HT-29 (cell line): ENCODE results near the gene PLA2G6. TPM values are rescaled to one million over a fixed set of nuclear protein-coding genes. Genes with fewer than 3 reads are reported as not detected.
"Not testable (repeated sequence)": the region's sequence is repeated elsewhere in the genome, so short reads cannot be mapped to it uniquely, and the experiment has no call there.

Experiments
- DNase-seq: peaks from one replicate; pipeline ENCODE4 v3.0.0-alpha.2; 2015; ENCODE audit warnings: low spot score
- total RNA-seq: library from RNA; depleted of rRNA; stranded (reverse); fragments of >200 nt; shearing (Covaris generic); gene quantifications from 2 replicates; pipeline ENCODE4 v1.2.3, GENCODE V29; 2014

PLA2G6 gene
- total RNA-seq, 1 experiment from 2014 or later: 16.1 TPM

DNA sequence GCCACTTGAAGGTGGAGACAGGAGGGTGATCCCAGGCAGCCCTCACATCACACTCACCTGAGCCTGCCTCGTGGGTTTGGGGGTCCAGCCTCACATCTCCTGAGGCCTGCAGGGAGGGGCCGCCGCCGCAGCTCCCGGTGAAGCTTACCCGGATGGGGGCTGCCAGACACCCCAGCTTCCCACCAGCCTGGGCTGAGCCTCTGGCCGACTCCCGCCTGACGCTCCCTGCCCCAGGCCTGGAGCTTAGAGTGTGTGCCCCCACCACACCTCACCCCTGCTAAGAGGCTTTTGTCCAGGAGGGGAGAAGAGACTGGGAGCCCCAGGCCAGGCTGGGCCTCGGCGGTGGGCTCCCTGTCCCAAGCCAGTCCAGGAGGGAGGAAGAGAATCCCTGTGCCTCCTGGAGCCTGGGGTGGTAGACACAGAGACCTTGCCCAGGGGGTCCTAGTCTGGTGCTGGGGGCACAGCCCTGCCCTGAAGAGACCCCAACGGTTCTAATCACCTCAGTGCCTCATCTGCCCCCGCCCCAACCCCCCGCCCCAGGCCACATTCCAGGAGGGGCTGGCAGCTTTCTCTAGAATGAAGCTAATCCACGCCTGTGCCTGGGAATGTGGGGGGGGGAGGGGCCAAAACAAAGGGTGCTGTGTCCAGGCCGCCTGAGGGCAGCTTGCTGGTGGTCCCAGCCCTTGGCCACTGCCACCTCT is 97.5 kb downstream of the PLA2G6 start, which contains the start of gene SLC16A8:
Gene SLC16A8, minus strand, starts transcription at position 254 of the 701 bp plus-strand sequence. CDS start 1,311 bp downstream, outside the sequence.
- DNase-seq: no peak

DNA sequence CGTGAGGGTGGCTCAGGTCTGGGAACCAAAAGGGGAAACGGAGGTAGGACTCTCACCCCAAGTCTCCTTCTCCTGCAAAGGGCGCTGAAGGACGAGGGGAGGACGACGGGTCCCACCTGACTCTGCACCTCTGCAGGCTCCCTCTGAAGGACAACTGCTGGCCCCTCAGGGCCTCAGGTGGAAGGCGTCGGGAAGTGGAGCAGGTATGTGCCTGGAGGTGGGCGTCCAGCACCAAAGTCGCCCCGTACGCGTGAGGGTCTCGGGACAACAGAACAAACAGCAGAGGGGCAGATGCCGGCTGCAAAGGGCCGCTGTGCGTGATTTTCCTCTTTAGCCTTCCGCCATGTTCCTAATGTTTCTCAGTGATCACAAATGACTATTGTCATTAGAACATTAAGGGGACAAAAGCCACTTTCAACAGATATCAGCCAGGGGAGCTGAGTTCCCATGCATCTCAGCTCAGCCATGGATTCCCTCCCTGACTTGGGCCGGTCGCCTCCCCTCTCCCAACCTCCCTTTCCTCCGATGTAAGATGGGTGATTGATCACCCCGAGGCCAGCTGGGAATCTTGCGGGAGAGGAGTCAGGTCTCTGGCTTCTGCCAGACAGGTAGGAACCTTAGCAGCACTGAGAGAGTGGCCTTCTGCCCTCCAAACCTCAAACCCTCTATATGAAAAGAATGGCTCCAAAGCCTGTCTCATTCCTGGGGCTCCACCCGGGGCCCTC is 98.5 kb downstream of the PLA2G6 start:
- DNase-seq: no peak

- DNase-seq: no peak
These were observed 99.4 kb downstream of the PLA2G6 start for GRCh38 chr22:38081941-38082828.

DNA sequence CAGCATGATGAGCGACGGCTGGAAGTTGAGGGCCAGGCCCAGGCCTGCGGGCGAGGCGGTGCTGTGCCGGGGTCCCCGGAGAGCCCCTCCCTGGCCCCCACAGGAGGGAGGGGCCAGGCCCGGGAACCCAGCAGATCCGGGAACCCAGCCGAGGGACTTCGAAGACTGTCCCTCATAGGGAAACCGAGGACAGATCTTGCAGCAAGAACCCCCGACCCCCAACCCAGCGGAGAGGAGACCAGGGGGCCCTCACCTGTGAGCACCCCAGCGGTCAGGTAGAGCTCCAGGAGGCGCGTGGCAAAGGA is 100.0 kb downstream of the PLA2G6 start:
- DNase-seq: no peak

DNA sequence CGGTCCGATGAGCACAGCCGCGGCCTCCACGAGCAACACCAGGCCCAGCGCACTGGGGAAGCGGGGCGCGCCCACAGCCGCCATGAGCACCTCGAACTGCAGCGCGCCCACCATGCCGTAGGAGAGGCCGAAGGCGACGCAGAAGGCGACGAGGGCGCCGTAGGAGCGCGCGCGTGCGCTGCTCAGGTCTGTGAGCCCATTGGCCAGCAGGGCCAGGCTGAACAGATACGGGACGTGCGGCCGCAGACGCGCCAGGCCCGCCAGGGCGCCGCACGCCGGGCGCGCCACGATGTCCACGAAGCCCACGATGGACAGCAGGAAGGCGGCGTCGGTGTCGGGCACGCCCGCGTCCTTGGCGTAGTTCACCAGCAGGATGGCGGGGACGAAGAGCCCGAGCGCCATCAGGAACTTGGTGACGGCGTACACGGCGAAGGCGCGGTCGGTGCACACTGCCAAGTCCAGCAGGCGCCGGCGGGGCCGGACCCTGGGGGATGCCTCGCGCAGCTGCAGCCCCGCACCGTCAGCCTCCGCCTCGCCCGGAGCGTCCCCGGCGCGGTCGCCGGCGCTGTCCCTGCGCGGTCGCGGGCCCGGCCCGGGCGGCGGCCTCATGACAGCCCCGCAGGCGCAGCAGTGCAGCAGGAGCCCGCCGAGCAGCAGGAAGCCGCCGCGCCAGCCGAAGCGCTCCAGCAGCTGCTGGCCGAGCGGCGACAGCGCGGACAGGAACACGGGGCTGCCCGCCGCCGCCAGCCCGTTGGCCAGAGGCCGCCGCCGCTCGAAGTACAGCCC is 100.6 kb downstream of the PLA2G6 start:
- peak; percentile 29 for DNase-seq

- no peak for DNase-seq
These were observed 101.2 kb downstream of the PLA2G6 start for GRCh38 chr22:38080474-38080849.

- no peak for DNase-seq
These were observed 101.8 kb downstream of the PLA2G6 start for GRCh38 chr22:38079804-38080203.

DNA sequence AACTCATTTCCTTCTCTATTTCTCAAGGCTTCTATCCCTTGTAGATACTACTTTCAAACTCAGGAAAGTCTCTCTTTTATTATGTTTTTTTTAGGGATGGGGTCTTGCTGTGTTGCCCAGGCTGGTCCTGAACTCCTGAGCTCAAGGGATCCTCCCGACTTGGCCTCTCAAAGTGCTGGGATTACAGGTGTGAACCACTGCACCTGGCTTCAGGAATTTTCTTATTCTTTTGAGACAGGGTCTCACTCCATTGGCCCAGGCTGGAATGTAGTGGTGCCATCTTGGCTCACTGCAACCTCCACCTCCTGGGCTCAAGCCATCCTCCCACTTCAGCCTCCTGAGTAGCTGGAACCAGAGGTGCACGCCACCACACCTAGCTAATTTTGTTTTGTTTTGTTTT is 102.4 kb downstream of the PLA2G6 start:
- not testable (repeated sequence) for DNase-seq

DNA sequence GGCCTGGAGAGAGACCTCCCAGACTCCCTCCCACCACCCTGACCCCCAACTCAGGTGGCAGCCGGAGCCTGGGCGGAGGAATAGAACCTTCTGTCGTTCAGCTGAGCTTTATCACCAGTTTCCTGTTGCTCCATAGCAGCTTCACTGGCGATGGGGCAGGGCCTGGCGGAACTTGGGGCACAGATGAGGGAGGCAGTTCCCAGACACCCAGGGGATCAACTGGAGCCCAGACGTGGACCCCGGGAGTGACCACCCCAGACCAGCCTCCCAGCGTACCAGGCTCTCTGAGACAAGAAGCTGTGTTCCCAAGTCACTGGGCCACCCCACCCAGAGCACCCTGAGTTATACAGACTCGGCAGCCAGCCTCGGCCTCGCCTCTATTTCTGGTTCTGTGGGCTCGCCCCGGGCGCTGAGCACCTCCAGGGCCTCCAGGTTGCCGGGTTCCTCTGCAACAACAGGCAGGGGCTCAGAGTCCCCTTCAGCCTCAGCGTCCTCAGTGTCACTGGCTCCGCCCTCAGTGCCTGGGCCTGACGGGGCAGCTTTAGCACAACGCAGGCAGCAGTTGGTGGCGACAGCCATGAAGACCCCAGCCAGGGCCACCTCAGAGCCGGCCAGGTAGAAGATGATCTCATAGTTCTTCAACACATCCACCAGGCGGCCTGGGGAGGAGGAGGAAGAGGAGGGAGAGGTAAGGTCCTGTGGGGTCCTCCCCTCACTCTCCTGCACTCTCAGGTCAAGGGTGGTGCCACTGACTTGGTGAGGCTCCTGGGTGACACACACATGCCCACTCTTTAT is 103.4 kb downstream of the PLA2G6 start:
- no peak for DNase-seq

DNA sequence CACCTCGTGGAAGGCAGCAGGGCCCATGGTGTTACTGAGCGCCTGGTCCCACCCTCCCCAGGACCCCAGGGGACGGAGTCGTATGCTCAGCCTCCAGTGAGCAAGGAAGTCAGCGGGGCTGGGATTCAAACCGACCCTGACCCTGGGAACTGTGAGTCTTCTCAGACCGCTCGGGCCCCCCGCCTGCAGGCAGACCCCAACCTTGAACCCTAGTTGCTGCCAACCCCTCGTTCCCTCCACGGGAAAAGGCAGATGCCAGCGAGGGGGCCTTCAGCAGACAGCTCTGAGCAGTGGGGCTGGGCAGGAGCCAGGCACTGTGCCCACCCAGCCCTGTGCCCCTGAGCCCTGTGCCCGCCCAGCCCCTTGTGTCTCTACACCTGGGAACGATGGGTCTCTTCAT is 104.0 kb downstream of the PLA2G6 start:
- DNase-seq: no peak

DNA sequence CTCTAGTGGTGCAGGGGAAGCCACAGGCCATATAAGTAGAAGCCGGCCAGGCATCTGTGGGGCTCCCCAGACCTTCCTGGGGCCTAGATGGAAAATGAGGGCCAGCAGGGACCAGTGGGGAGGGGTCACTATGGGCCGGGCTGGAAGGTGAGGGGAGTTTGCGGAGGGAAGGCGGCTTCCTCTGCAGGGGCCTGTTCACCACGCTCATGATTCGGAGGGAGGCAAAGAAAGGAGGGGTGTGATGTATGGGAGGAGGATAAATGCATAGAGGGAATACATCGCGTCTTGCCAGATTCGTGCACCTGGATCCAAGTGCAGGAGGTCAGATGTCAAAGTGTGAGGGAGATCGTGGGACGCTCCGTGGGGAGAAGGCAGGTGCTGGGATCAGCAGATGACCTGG is 104.5 kb downstream of the PLA2G6 start:
- no peak for DNase-seq

GRCh38 chr22:38075961-38076360 is 105.7 kb downstream of the PLA2G6 start:
- DNase-seq: no peak

- no peak for DNase-seq
These were observed 106.4 kb downstream of the PLA2G6 start for GRCh38 chr22:38075105-38075825.

DNA sequence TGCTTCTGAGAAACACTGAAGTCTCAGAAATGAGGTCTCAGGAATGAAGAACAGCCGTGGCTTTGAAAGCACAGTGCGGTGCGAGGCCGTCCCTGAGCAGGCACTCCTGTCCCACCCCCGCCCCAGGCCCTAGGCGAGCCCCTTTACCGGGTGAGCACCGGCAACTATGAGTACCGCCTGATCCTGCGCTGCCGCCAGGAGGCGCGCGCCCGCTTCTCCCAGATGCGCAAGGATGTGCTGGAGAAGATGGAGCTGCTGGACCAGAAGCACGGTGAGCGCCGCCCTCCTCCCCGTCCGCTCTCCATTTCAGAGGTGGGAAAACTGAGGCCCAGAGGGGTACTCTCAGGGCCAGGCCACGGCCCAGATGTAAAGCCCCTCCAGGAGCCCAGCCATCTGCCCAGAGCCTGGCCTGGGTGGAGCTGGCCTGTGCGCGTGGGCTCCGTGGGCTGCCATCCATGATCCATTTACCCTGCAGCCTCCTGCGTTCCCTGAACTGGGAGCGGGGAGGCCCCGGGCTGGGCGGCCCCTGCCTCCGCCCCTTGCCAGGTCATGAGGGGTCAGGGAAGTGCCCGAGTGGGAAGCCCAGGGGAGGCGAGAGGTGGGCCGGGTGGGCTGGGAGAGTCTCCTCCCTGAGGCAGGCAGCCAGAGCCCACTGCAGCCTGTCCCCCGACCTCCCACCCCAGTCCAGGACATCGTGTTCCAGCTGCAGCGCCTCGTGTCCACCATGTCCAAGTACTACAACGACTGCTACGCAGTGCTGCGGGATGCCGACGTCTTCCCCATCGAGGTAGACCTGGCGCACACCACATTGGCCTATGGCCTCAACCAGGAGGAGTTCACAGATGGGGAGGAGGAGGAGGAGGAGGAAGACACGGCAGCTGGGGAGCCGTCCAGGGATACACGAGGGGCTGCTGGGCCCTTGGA is 107.2 kb downstream of the PLA2G6 start:
- no peak for DNase-seq

- DNase-seq: no peak
These were observed 108.2 kb downstream of the PLA2G6 start for GRCh38 chr22:38073150-38074130.

DNA sequence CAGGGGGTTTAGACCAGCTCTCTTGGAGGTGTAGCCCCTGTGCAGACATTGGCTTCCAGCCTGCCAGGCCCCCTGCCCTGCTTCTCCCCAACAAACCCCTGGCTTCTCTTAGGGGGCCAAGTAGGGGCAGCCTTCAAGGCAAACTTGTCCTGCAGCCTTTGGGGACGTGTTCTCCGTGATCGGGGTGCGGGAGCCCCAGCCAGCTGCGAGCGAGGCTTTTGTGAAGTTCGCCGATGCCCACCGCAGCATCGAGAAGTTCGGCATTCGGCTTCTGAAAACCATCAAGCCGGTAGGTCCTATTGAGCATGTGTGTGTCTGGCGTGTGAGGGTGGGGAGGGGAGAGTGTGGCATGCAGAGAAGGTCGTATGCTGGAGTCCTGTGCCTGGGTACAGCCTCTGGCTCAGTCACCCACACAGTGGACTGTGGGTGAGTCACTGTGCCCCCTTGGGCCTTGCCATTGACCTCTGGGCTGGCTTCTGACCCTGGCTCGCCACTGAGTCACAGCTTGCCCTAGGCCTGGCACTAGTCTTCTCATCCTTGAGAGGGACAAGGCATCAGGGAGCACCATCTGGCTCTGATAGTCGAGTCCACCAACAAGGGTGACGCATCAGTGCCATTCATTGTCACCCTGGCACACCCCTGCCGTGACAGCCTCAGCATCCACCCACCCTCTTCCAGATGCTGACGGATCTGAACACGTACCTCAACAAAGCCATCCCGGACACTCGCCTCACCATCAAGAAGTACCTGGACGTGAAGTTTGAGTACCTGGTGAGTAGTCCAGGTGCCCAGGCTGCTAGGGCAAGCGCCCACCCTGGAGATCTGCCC is 109.1 kb downstream of the PLA2G6 start:
- no peak for DNase-seq
